CD4-positive, alpha-beta memory T cell (primary cell): ENCODE results near the gene GNG13. TPM values are rescaled to one million over a fixed set of nuclear protein-coding genes. Genes with fewer than 3 reads are reported as not detected.
A peak's percentile ranks its signal among the peaks of the same experiment; 100 is the strongest.

Experiments
- CTCF ChIA-PET: fragments of 350-600 bp; sonication (Branson Sonifier 250); formaldehyde crosslinking; loops from one replicate; lab custom pipeline; 2021; ENCODE audit warnings: inconsistent platforms; ENCODE audit not compliant: partially characterized antibody; lab: Charles Lee
- POLR2A ChIA-PET: fragments of 350-600 bp; sonication (Branson Sonifier 250); formaldehyde crosslinking; loops from one replicate; lab custom pipeline; 2021; ENCODE audit not compliant: partially characterized antibody; lab: Charles Lee
- DNase-seq, 5 donors: peaks; one replicate each; pipeline versions ENCODE4 v3.0.0 to v3.0.0-alpha.2; 2020 to 2022; ENCODE audit warnings: mixed read lengths in 1 of 5
- H3K27ac ChIP-seq: one replicate; pipeline ENCODE4 v1.7.0; 2013; ENCODE audit warnings: low read depth, low read length
- H3K27me3 ChIP-seq: 2 replicates; pipeline ENCODE4 v1.7.0; 2013; ENCODE audit warnings: mild to moderate bottlenecking, low read length, moderate library complexity; ENCODE audit not compliant: insufficient read depth
- H3K36me3 ChIP-seq: 2 replicates; pipeline ENCODE4 v1.7.0; 2013; ENCODE audit warnings: mild to moderate bottlenecking, low read length, moderate library complexity; ENCODE audit not compliant: insufficient read depth
- H3K4me1 ChIP-seq: 2 replicates; pipeline ENCODE4 v1.7.0; 2013; ENCODE audit warnings: mild to moderate bottlenecking, low read length, moderate library complexity; ENCODE audit not compliant: insufficient read depth
- H3K4me3 ChIP-seq, 2 donors: one replicate each; pipeline ENCODE4 v1.7.0; 2013; ENCODE audit warnings: low read length in 2 of 2, mild to moderate bottlenecking in 1 of 2
- H3K9me3 ChIP-seq, 2 donors: one replicate each; pipeline ENCODE4 v1.7.0; 2013; ENCODE audit warnings: low read length in 2 of 2, control low read depth in 1 of 2; ENCODE audit not compliant: control insufficient read depth in 1 of 2
- H3K27ac Mint-ChIP-seq, 7 donors: one replicate each; pipeline ENCODE4 v1.8.0; 2020 to 2021; ENCODE audit warnings: mixed read lengths in 7 of 7, mild to moderate bottlenecking in 6 of 7, inconsistent platforms in 3 of 7, moderate library complexity in 3 of 7
- H3K27me3 Mint-ChIP-seq, 2 donors: one replicate each; pipeline ENCODE4 v1.8.0; 2020 to 2021; ENCODE audit warnings: mixed read lengths in 2 of 2
- H3K36me3 Mint-ChIP-seq, 2 donors: one replicate each; pipeline ENCODE4 v1.8.0; 2020 to 2021; ENCODE audit warnings: mixed read lengths in 2 of 2, inconsistent platforms in 1 of 2, mild to moderate bottlenecking in 1 of 2
- H3K4me1 Mint-ChIP-seq, 4 donors: one replicate each; pipeline ENCODE4 v1.8.0; 2020 to 2021; ENCODE audit warnings: mixed read lengths in 4 of 4, mild to moderate bottlenecking in 1 of 4
- H3K4me3 Mint-ChIP-seq, 8 donors: one replicate each; pipeline ENCODE4 v1.8.0; 2020 to 2021; ENCODE audit warnings: mixed read lengths in 8 of 8, mild to moderate bottlenecking in 7 of 8, moderate library complexity in 6 of 8, inconsistent platforms in 3 of 8
- H3K9me3 Mint-ChIP-seq, 8 donors: one replicate each; pipeline ENCODE4 v1.8.0; 2020 to 2021; ENCODE audit warnings: mixed read lengths in 8 of 8, mild to moderate bottlenecking in 5 of 8, inconsistent platforms in 3 of 8, moderate library complexity in 1 of 8
- intact Hi-C: fragments of 100-400 bp; cut with micrococcal nuclease; formaldehyde crosslinking; loops from one replicate; pipeline ENCODE4 v1.15.1; 2023
- polyA plus RNA-seq, 2 donors: library from polyadenylated mRNA; unstranded; fragments of 300-500 nt; fragmentation: Illumina TruSeq; gene quantifications; one replicate each; pipeline ENCODE4 v1.2.3, GENCODE V29; 2021
- total RNA-seq, 2 experiments: library from RNA; stranded (reverse); gene quantifications; one replicate each; pipeline ENCODE4 v1.2.3, GENCODE V29; 2021

Gene GNG13
- total and polyA plus RNA-seq, 4 experiments from 2014 or later = not detected

DNA sequence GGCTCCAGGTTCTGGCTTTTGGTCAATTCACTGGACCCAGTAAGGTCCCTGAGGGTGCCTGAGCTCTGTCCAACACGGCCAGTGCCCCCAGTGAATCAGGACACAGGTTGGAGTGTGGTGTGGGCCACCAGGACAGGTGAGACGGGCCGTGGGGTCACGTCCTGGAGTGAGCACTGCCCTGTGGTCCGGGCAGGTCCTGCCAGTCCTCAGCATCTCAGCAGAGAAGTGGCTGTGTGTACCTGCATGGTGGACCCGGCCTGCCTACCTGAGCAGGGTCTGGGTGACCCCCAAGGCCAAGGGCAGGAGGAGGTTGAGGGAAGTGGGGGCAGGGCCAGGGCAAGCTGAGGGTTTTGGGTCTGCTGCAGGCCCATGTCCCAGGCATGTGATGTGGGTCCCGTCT lies 1.9 kb upstream of the GNG13 start:
- Mint-ChIP-seq H3K4me3 (no peak overlapping the region), H3K4me1 (peaks cover 0 to 4% (median 0%) of the 10 kb centered on the region in 4 donors), H3K9me3 (peaks cover 0 to 2% (median 0%) of the 10 kb centered on the region in 8 donors), H3K27ac (no peak overlapping the region), H3K27me3 (peaks cover 0 to 6% of the 10 kb centered on the region in 2 donors), H3K36me3 (no peaks in the 10 kb centered on the region)
- CTCF ChIA-PET = no interaction called here
- intact Hi-C loops = no loop called here
- Histone ChIP-seq H3K36me3 (no peaks in the 10 kb centered on the region), H3K27me3 (peaks cover 4% of the 10 kb centered on the region), H3K4me1 (no peaks in the 10 kb centered on the region), H3K4me3 (no peak overlapping the region), H3K9me3 (no peaks in the 10 kb centered on the region), H3K27ac (no peak overlapping the region)
- POLR2A ChIA-PET = interaction anchor here (1.5 kb wide), 1 partner anchor 14 kb away, joined by 4 read pairs; the partner anchor contains the start of genes CHTF18 and RPUSD1
- no peak for DNase-seq

DNA sequence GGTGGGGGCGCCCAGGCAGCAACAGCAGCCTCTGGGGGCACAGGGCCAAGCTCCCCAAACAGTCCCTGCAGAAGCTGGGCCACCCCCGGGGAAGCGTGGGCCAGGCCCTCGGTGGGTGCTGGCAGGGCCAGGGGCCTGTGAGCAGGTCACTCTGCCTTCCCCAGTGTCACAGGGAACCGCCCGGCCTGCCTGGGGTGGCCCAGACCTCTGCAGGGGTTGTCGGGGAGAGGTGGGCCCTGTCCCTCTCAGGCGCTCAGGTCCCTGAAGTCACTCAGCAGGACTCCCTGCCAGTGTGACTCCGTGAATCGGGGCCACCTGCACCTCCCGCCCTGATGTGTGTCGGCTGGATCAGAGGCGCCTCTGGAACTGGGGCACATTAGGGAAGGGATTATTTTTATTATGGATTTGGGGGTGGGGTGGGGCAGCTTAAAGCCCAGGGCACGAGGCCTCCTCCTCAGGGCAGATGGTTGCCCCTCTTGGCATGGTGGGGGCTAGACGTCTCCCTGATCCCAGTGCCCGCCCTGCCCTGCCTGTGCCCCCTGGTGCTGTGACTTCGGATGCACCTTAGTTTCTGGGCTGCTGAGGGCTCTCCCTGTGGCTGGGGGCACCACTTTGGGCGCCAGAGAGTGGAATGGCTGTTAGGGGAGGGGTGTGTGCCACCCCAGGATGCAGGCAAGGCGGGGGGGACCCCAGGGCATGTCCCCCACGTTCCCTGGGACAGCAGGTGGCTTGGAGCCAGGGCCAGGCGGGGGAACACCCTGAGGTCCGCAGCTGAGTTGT lies 1.2 kb upstream of the GNG13 start:
- H3K4me3 Mint-ChIP-seq = no peak overlapping the region
- no peaks in the 10 kb centered on the region for H3K36me3 Mint-ChIP-seq
- peaks cover 0 to 6% of the 10 kb centered on the region in 2 donors for H3K27me3 Mint-ChIP-seq
- POLR2A ChIA-PET = interaction anchor here (1.5 kb wide), 1 partner anchor 14 kb away, joined by 4 read pairs; the partner anchor contains the start of genes CHTF18 and RPUSD1
- Histone ChIP-seq H3K9me3 (no peaks in the 10 kb centered on the region), H3K36me3 (no peaks in the 10 kb centered on the region), H3K27me3 (peaks cover 4% of the 10 kb centered on the region), H3K27ac (no peak overlapping the region), H3K4me1 (no peaks in the 10 kb centered on the region), H3K4me3 (no peak overlapping the region)
- CTCF ChIA-PET = no interaction called here
- no peak for DNase-seq
- H3K9me3 Mint-ChIP-seq = peaks cover 0 to under 1% (median 0%) of the 10 kb centered on the region in 8 donors
- peaks cover 0 to 4% (median 0%) of the 10 kb centered on the region in 4 donors for H3K4me1 Mint-ChIP-seq
- H3K27ac Mint-ChIP-seq = no peak overlapping the region
- intact Hi-C loops = no loop called here

DNA sequence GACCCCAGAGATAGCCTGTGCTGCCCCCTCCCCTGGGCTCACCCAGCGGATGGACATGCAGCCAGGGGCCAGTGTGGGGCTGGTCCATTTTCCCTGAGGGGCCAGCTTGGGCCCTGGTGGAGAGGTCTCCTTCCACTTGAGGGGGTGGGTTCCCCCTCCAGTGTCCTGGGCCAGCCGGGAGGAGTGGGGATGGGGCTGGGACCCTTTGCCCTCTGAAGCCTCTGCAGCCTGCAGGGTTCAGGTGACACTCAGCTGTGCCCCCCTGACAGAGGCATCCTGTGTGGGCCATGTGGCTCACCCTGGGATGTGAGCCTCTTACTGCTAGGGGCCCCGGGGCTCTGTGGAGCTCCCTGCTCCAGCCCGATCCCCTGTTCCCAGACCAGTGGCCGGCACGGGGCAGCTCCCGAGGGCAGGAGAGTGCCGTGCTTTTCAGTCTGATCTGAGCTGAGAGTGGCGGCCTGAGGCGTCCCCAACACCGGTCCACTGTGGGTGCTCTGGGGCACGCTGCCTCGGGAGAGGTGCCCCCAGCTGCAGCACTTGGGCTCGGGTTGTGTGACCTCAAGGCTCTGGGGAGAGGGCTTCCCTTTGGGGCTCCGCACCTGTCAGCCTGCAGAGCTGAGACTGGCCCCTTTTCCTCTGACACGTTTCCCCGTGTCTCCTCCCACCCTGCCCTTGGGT lies 439 bp upstream of the GNG13 start:
- no peaks in the 10 kb centered on the region for H3K36me3 ChIP-seq
- Mint-ChIP-seq H3K27me3 (peaks cover 0 to 6% of the 10 kb centered on the region in 2 donors), H3K9me3 (no peaks in the 10 kb centered on the region), H3K4me3 (no peak overlapping the region), H3K4me1 (peaks cover 0 to 2% (median 0%) of the 10 kb centered on the region in 4 donors), H3K27ac (no peak overlapping the region), H3K36me3 (no peaks in the 10 kb centered on the region)
- no peak overlapping the region for H3K27ac ChIP-seq
- H3K9me3 ChIP-seq = no peaks in the 10 kb centered on the region
- POLR2A ChIA-PET = interaction anchor here (1.5 kb wide), 1 partner anchor 13 kb away, joined by 4 read pairs; the partner anchor contains the start of genes CHTF18 and RPUSD1
- no peaks in the 10 kb centered on the region for H3K4me1 ChIP-seq
- peaks cover 4% of the 10 kb centered on the region for H3K27me3 ChIP-seq
- no peak for DNase-seq
- no peak overlapping the region for H3K4me3 ChIP-seq
- CTCF ChIA-PET = no interaction called here
- intact Hi-C loops = no loop called here

DNA sequence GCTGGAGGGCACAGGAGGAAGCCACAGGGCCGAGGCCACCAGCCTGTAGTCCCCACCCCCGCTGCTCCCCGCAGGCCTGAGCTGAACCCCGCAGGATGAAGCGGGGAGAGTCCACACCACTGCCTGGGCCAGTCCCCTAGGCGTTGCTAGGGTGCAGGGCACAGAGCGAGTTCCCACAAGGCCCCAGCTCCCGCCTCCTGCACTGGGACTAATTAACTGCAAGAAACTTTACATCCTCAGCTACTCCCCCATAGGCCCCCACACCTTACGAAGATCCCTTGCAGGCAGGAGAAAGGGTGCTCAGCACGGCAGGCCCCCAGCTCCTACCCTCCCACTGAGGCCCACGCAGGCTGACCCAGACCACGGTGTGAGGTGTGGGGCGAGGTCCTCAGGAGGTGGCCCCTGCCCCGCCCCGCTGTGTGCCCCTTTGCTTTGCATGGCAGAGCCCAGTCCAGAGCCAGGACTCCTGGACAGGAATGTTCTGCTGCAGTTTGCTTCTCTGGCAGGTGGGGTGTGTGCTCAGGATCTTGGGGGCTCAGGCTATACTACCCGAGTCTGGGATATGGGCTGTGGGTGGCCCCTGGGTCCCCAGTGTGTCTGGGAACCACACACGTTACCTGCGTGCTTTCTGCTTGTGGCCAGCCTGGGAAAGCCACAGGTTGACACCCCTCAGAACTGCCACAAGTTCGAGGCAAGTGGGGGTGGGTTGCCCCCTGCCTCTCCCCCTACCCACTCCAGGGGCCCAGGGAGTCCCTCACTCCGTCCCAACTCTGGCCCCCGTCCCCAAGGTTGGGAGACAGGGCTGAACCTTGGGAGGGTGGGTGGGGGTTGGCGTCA lies 1.2 kb downstream of the GNG13 start:
- Histone ChIP-seq H3K4me3 (no peak overlapping the region), H3K4me1 (no peaks in the 10 kb centered on the region), H3K27ac (no peak overlapping the region), H3K27me3 (peaks cover 4% of the 10 kb centered on the region), H3K9me3 (no peaks in the 10 kb centered on the region), H3K36me3 (no peaks in the 10 kb centered on the region)
- H3K27me3 Mint-ChIP-seq = peaks cover 0 to 6% of the 10 kb centered on the region in 2 donors
- no peaks in the 10 kb centered on the region for H3K36me3 Mint-ChIP-seq
- no peak overlapping the region for H3K4me3 Mint-ChIP-seq
- ChIA-PET CTCF (no interaction called here), POLR2A (no interaction called here)
- H3K4me1 Mint-ChIP-seq = no peaks in the 10 kb centered on the region
- no peaks in the 10 kb centered on the region for H3K9me3 Mint-ChIP-seq
- H3K27ac Mint-ChIP-seq = no peak overlapping the region
- intact Hi-C loops = no loop called here
- no peak for DNase-seq

DNA sequence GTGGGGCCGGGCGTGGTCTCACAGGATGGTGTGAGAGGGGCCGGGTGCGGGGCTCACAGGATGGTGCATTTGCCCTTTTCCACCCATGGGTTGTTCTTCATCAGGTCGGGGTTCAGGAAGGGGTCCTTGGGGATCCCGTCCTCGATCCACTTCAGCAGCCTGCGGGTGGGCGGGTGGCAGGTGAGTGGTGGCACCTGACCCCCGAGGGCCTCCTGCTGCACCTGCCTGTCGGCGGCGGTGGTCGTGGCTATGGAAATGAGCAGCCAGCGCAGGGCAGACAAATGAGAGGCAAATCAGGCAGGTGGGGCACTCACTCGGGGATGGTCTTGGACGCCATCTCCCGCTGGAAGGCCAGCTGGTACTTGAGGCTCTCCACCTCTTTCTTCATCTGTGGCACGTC lies 1.9 kb downstream of the GNG13 start:
- no peaks in the 10 kb centered on the region for H3K9me3 Mint-ChIP-seq
- CTCF ChIA-PET = no interaction called here

DNA sequence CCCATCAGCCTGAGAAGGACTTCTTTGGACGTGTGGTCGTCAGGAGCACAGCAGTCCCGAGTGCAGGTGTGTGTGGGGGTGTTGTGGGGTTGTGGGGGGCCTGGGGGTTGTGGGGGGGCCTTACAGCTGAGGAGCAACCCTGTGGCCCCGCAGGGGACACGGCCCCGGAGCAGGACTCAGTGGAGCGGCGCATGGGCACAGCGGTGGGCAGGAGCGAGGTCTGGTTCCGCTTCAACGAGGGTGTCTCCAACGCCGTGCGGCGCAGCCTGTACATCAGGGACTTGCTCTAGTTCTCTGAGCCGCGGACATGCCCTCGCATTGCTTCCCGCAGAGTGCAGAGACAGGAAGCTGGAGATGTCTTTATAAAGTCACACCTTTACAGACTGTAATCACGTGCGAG lies 2.8 kb downstream of the GNG13 start:
- H3K9me3 Mint-ChIP-seq = no peaks in the 10 kb centered on the region

More for the DNA sequence above, 1.9 kb downstream of the GNG13 start:
- H3K36me3 Mint-ChIP-seq = no peaks in the 10 kb centered on the region
- Histone ChIP-seq H3K9me3 (no peaks in the 10 kb centered on the region), H3K36me3 (no peaks in the 10 kb centered on the region), H3K4me1 (no peaks in the 10 kb centered on the region), H3K4me3 (no peak overlapping the region), H3K27me3 (peaks cover 4% of the 10 kb centered on the region), H3K27ac (no peak overlapping the region)
- intact Hi-C loops = no loop called here
- H3K27ac Mint-ChIP-seq = no peak overlapping the region
- H3K27me3 Mint-ChIP-seq = peaks cover 0 to 6% of the 10 kb centered on the region in 2 donors
- no peak for DNase-seq
- POLR2A ChIA-PET = no interaction called here
- H3K4me3 Mint-ChIP-seq = no peak overlapping the region
- H3K4me1 Mint-ChIP-seq = no peaks in the 10 kb centered on the region

DNA sequence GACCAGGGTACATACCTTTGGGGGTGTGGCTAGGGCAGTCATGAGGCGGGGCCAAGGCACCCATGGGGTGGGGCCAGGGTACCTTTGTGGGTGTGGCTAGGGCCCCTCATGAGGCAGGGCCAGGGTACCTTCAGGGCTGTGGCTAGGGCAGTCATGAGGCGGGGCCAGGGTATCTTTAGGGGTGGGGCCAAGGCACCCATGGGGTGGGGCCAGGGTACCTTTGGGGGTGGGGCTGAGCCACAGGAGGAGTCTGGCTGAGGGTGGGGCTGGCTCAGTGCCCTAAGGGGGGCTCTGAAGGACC lies 3.5 kb downstream of the GNG13 start:
- ChIA-PET POLR2A (no interaction called here), CTCF (no interaction called here)
- H3K9me3 Mint-ChIP-seq = no peaks in the 10 kb centered on the region
- H3K27me3 ChIP-seq = peaks cover 4% of the 10 kb centered on the region
- no peaks in the 10 kb centered on the region for H3K4me1 Mint-ChIP-seq
- peaks cover 0 to 5% of the 10 kb centered on the region in 2 donors for H3K27me3 Mint-ChIP-seq
- no peaks in the 10 kb centered on the region for H3K36me3 Mint-ChIP-seq
- intact Hi-C loops = no loop called here
- no peaks in the 10 kb centered on the region for H3K4me1 ChIP-seq
- H3K27ac ChIP-seq = no peak overlapping the region
- no peak overlapping the region for H3K4me3 Mint-ChIP-seq
- H3K27ac Mint-ChIP-seq = no peak overlapping the region
- no peak overlapping the region for H3K4me3 ChIP-seq
- H3K9me3 ChIP-seq = no peaks in the 10 kb centered on the region
- H3K36me3 ChIP-seq = no peaks in the 10 kb centered on the region
- no peak for DNase-seq

More for the DNA sequence above, 2.8 kb downstream of the GNG13 start:
- Mint-ChIP-seq H3K27me3 (peaks cover 0 to 6% of the 10 kb centered on the region in 2 donors), H3K36me3 (no peaks in the 10 kb centered on the region), H3K4me3 (no peak overlapping the region), H3K4me1 (no peaks in the 10 kb centered on the region), H3K27ac (peak overlapping the region in 1 of 7 donors; percentile 53)
- no peak overlapping the region for H3K27ac ChIP-seq
- no peak overlapping the region for H3K4me3 ChIP-seq
- intact Hi-C loops = no loop called here
- H3K36me3 ChIP-seq = no peaks in the 10 kb centered on the region
- ChIA-PET POLR2A (no interaction called here), CTCF (interaction anchor here (0.6 kb wide), 1 partner anchor 571 kb away, joined by 3 read pairs; no protein-coding TSS in a partner anchor)
- no peak for DNase-seq
- H3K27me3 ChIP-seq = peaks cover 4% of the 10 kb centered on the region
- H3K9me3 ChIP-seq = no peaks in the 10 kb centered on the region
- H3K4me1 ChIP-seq = no peaks in the 10 kb centered on the region
